HL-60 (cell line): ENCODE measurements around the gene NBAS.

Experiments
- DNase-seq, 2 experiments: peaks; one replicate each; pipeline ENCODE4 v3.0.0-alpha.2; 2010 to 2020; ENCODE audit warnings: low read depth in 1 of 2, low spot score in 1 of 2
- H3K27ac ChIP-seq: fragments of 250-450 bp; sonication (Bioruptor Pico); replicated peaks from 2 replicates; pipeline ENCODE4 v1.5.1; 2020; ENCODE audit warnings: mild to moderate bottlenecking, moderate library complexity
- H3K27me3 ChIP-seq: fragments of 250-450 bp; sonication (Bioruptor Pico); 2 replicates; pipeline ENCODE4 v1.5.1; 2021; ENCODE audit warnings: mild to moderate bottlenecking, moderate library complexity; ENCODE audit not compliant: insufficient read depth, poor library complexity, severe bottlenecking
- H3K4me3 ChIP-seq: replicated peaks from 2 replicates; pipeline ENCODE4 v1.5.1; 2011; ENCODE audit warnings: mild to moderate bottlenecking, control low read depth, low read length; ENCODE audit not compliant: insufficient read depth
- CTCF ChIP-seq: IDR thresholded peaks from one replicate; pipeline ENCODE4 v1.5.1; 2011; ENCODE audit warnings: low read length, control low read depth, inconsistent platforms; ENCODE audit not compliant: insufficient read depth
- GABPA ChIP-seq: IDR thresholded peaks from 2 replicates; pipeline ENCODE4 v1.6.1; 2012; ENCODE audit warnings: low read depth
- POLR2AphosphoS5 ChIP-seq: IDR thresholded peaks from 2 replicates; pipeline ENCODE4 v1.6.1; 2012; ENCODE audit warnings: low read depth
- SPI1 ChIP-seq: IDR thresholded peaks from 2 replicates; pipeline ENCODE4 v1.6.1; 2012; ENCODE audit warnings: low read depth, mild to moderate bottlenecking, borderline replicate concordance
- TF ChIP-seq, protein P1 (sequence below): IDR thresholded peaks from 2 replicates; pipeline ENCODE4 v1.6.1; 2012; ENCODE audit warnings: low read depth; ENCODE audit not compliant: insufficient replicate concordance

The NBAS gene

GRCh38 chr2:15163326-15163725 lies 397.8 kb downstream of the NBAS start:
- DNase-seq: no peak
- Histone ChIP-seq H3K27me3 (no peaks in the 10 kb centered on the region), H3K4me3 (no peak overlapping the region), H3K27ac (no peak overlapping the region)
- TF ChIP-seq, protein P1, sequence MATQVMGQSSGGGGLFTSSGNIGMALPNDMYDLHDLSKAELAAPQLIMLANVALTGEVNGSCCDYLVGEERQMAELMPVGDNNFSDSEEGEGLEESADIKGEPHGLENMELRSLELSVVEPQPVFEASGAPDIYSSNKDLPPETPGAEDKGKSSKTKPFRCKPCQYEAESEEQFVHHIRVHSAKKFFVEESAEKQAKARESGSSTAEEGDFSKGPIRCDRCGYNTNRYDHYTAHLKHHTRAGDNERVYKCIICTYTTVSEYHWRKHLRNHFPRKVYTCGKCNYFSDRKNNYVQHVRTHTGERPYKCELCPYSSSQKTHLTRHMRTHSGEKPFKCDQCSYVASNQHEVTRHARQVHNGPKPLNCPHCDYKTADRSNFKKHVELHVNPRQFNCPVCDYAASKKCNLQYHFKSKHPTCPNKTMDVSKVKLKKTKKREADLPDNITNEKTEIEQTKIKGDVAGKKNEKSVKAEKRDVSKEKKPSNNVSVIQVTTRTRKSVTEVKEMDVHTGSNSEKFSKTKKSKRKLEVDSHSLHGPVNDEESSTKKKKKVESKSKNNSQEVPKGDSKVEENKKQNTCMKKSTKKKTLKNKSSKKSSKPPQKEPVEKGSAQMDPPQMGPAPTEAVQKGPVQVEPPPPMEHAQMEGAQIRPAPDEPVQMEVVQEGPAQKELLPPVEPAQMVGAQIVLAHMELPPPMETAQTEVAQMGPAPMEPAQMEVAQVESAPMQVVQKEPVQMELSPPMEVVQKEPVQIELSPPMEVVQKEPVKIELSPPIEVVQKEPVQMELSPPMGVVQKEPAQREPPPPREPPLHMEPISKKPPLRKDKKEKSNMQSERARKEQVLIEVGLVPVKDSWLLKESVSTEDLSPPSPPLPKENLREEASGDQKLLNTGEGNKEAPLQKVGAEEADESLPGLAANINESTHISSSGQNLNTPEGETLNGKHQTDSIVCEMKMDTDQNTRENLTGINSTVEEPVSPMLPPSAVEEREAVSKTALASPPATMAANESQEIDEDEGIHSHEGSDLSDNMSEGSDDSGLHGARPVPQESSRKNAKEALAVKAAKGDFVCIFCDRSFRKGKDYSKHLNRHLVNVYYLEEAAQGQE: no peak
- no peak for TF ChIP-seq SPI1
- no peak for TF ChIP-seq GABPA
- no peak for TF ChIP-seq POLR2AphosphoS5
- no peak for TF ChIP-seq CTCF

- TF ChIP-seq POLR2AphosphoS5: no peak
- no peak for TF ChIP-seq SPI1
- no peak overlapping the region for H3K4me3 ChIP-seq
- H3K27ac ChIP-seq: no peak overlapping the region
- no peaks in the 10 kb centered on the region for H3K27me3 ChIP-seq
- no peak for DNase-seq
Observed at GRCh38 chr2:15162620-15163019, 398.5 kb downstream of the NBAS start.

GRCh38 chr2:15160201-15160991 lies 400.7 kb downstream of the NBAS start:
- Histone ChIP-seq H3K27ac (no peak overlapping the region), H3K4me3 (no peak overlapping the region), H3K27me3 (no peaks in the 10 kb centered on the region)
- no peak for TF ChIP-seq SPI1
- TF ChIP-seq CTCF: no peak
- no peak for TF ChIP-seq GABPA
- TF ChIP-seq POLR2AphosphoS5: no peak
- TF ChIP-seq, protein P1: no peak
- DNase-seq: no peak

- Histone ChIP-seq H3K27ac (no peak overlapping the region), H3K4me3 (no peak overlapping the region), H3K27me3 (no peaks in the 10 kb centered on the region)
- peak; percentile 59 for TF ChIP-seq CTCF
- TF ChIP-seq SPI1: no peak
- DNase-seq: peak; percentile 45 to 69
Observed at GRCh38 chr2:15159751-15160177, 401.4 kb downstream of the NBAS start.
